ENCODE data around the gene PLEKHH1. TPM values are rescaled to one million over a fixed set of nuclear protein-coding genes. Genes with fewer than 3 reads are reported as not detected.

PLEKHH1 gene
- total RNA-seq, 1 donor from 2014 or later = 10.1 TPM

- no peak overlapping the region for H3K27ac Mint-ChIP-seq
- Histone ChIP-seq H3K4me3 (no peak overlapping the region), H3K9me3 (ENCODE audit: low read depth) (no peaks in the 10 kb centered on the region), H3F3A (ENCODE audit: low read depth) (no peaks in the 10 kb centered on the region), H3K4me2 (no peak overlapping the region), H3K36me3 (no peaks in the 10 kb centered on the region), H3K9ac (no peak overlapping the region), H3K27me3 (no peaks in the 10 kb centered on the region), H3K4me1 (peaks cover 12% of the 10 kb centered on the region), H4K20me1 (ENCODE audit: low read depth) (no peaks in the 10 kb centered on the region), H2AFZ (replicated peaks) (no peak overlapping the region), H3K27ac (no peak overlapping the region), H3K79me2 (ENCODE audit: low read depth) (no peaks in the 10 kb centered on the region)
- H3K4me3 Mint-ChIP-seq = no peak overlapping the region
- peaks cover 3% of the 10 kb centered on the region for H3K4me1 Mint-ChIP-seq
- TF ChIP-seq EZH2 (IDR thresholded peaks at IDR 0.05) = no peak
- no peak for TF ChIP-seq EZH2phosphoT487 (IDR thresholded peaks at IDR 0.05)
- H3K9me3 Mint-ChIP-seq = peaks cover 20% of the 10 kb centered on the region
- H3K27me3 Mint-ChIP-seq (ENCODE audit: insufficient read depth, low read depth) = peaks cover 12% of the 10 kb centered on the region
- no peak for DNase-seq (ENCODE audit: low spot score)
- no peaks in the 10 kb centered on the region for H3K36me3 Mint-ChIP-seq
Measured at GRCh38 chr14:67490196-67490595, 42.9 kb upstream of the PLEKHH1 start.

- Histone ChIP-seq H3K4me1 (peaks cover 12% of the 10 kb centered on the region), H3F3A (ENCODE audit: low read depth) (no peaks in the 10 kb centered on the region), H3K9me3 (ENCODE audit: low read depth) (no peaks in the 10 kb centered on the region), H4K20me1 (ENCODE audit: low read depth) (no peaks in the 10 kb centered on the region), H3K36me3 (no peaks in the 10 kb centered on the region), H2AFZ (replicated peaks) (no peak overlapping the region), H3K79me2 (ENCODE audit: low read depth) (no peaks in the 10 kb centered on the region), H3K9ac (no peak overlapping the region), H3K27me3 (no peaks in the 10 kb centered on the region), H3K4me3 (no peak overlapping the region), H3K27ac (no peak overlapping the region), H3K4me2 (peak overlapping the region; percentile 18)
- Mint-ChIP-seq H3K27ac (no peak overlapping the region), H3K36me3 (no peaks in the 10 kb centered on the region), H3K4me3 (no peak overlapping the region), H3K4me1 (peaks cover 3% of the 10 kb centered on the region), H3K9me3 (peaks cover 20% of the 10 kb centered on the region), H3K27me3 (ENCODE audit: insufficient read depth, low read depth) (peaks cover 15% of the 10 kb centered on the region)
- DNase-seq (ENCODE audit: low spot score) = no peak
- TF ChIP-seq EZH2 (IDR thresholded peaks at IDR 0.05) = no peak
- no peak for TF ChIP-seq EZH2phosphoT487 (IDR thresholded peaks at IDR 0.05)
- TF ChIP-seq CTCF (IDR thresholded peaks at IDR 0.05) = no peak
Measured at GRCh38 chr14:67491285-67491684, 41.8 kb upstream of the PLEKHH1 start.

GRCh38 chr14:67491741-67492507 is 41.2 kb upstream of the PLEKHH1 start:
- no peak overlapping the region for H3K4me3 ChIP-seq
- no peaks in the 10 kb centered on the region for H3F3A ChIP-seq (ENCODE audit: low read depth)
- peak; percentile 62 for DNase-seq (ENCODE audit: low spot score)
- no peaks in the 10 kb centered on the region for H3K27me3 ChIP-seq
- no peaks in the 10 kb centered on the region for H3K36me3 ChIP-seq
- no peaks in the 10 kb centered on the region for H3K4me1 Mint-ChIP-seq
- H3K36me3 Mint-ChIP-seq = no peaks in the 10 kb centered on the region
- H3K27ac ChIP-seq = no peak overlapping the region
- H4K20me1 ChIP-seq (ENCODE audit: low read depth) = no peaks in the 10 kb centered on the region
- H3K27me3 Mint-ChIP-seq (ENCODE audit: insufficient read depth, low read depth) = peaks cover 15% of the 10 kb centered on the region
- peak overlapping the region; percentile 18 for H3K4me2 ChIP-seq
- no peaks in the 10 kb centered on the region for H3K79me2 ChIP-seq (ENCODE audit: low read depth)
- H3K27ac Mint-ChIP-seq = no peak overlapping the region
- H2AFZ ChIP-seq (replicated peaks) = no peak overlapping the region
- H3K9me3 Mint-ChIP-seq = peaks cover 17% of the 10 kb centered on the region
- no peak overlapping the region for H3K9ac ChIP-seq
- no peaks in the 10 kb centered on the region for H3K9me3 ChIP-seq (ENCODE audit: low read depth)
- H3K4me1 ChIP-seq = peaks cover 12% of the 10 kb centered on the region
- no peak overlapping the region for H3K4me3 Mint-ChIP-seq
- TF ChIP-seq CTCF (IDR thresholded peaks at IDR 0.05) (no peak), EZH2 (IDR thresholded peaks at IDR 0.05) (no peak), EZH2phosphoT487 (IDR thresholded peaks at IDR 0.05) (no peak)

- TF ChIP-seq EZH2 (IDR thresholded peaks at IDR 0.05) (no peak), CTCF (IDR thresholded peaks at IDR 0.05) (no peak), EZH2phosphoT487 (IDR thresholded peaks at IDR 0.05) (no peak)
- no peak overlapping the region for H3K4me2 ChIP-seq
- H3K79me2 ChIP-seq (ENCODE audit: low read depth) = no peaks in the 10 kb centered on the region
- H3K9me3 ChIP-seq (ENCODE audit: low read depth) = no peaks in the 10 kb centered on the region
- Mint-ChIP-seq H3K27ac (no peak overlapping the region), H3K4me1 (no peaks in the 10 kb centered on the region), H3K36me3 (no peaks in the 10 kb centered on the region), H3K4me3 (no peak overlapping the region), H3K9me3 (peaks cover 17% of the 10 kb centered on the region), H3K27me3 (ENCODE audit: insufficient read depth, low read depth) (peaks cover 12% of the 10 kb centered on the region)
- no peak overlapping the region for H3K27ac ChIP-seq
- H3K36me3 ChIP-seq = no peaks in the 10 kb centered on the region
- peaks cover 12% of the 10 kb centered on the region for H3K4me1 ChIP-seq
- H3F3A ChIP-seq (ENCODE audit: low read depth) = no peaks in the 10 kb centered on the region
- H2AFZ ChIP-seq (replicated peaks) = no peak overlapping the region
- no peak for DNase-seq (ENCODE audit: low spot score)
- H3K27me3 ChIP-seq = no peaks in the 10 kb centered on the region
- no peaks in the 10 kb centered on the region for H4K20me1 ChIP-seq (ENCODE audit: low read depth)
- H3K9ac ChIP-seq = no peak overlapping the region
- no peak overlapping the region for H3K4me3 ChIP-seq
Measured at GRCh38 chr14:67492538-67492937, 40.6 kb upstream of the PLEKHH1 start.
